SU-DHL-6 (cell line): ENCODE measurements around the gene TRRAP.

Source experiments
- H2AFZ ChIP-seq: fragments of 200-600 bp; sonication (generic); 2 replicates; pipeline ENCODE4 v1.6.1; 2014; ENCODE audit warnings: low read depth, mild to moderate bottlenecking, moderate library complexity, mixed read lengths, antibody characterized with exemption, low read length; ENCODE audit not compliant: severe bottlenecking
- H3F3A ChIP-seq: fragments of 200-600 bp; shearing (Covaris generic); 2 replicates; pipeline ENCODE4 v1.6.0; 2016; ENCODE audit warnings: antibody characterized with exemption, mild to moderate bottlenecking; ENCODE audit not compliant: insufficient read depth
- H3K27ac ChIP-seq: fragments of 200-600 bp; sonication (generic); 2 replicates; pipeline ENCODE4 v1.5.1; 2016; ENCODE audit warnings: low read depth, mild to moderate bottlenecking, low read length, moderate library complexity, mixed read lengths
- H3K27me3 ChIP-seq: fragments of 200-600 bp; sonication (generic), shearing (Covaris generic); 2 replicates; pipeline ENCODE4 v1.6.0; 2014; ENCODE audit warnings: mild to moderate bottlenecking, low read length
- H3K36me3 ChIP-seq: fragments of 200-600 bp; sonication (generic); 2 replicates; pipeline ENCODE4 v1.6.1; 2014; ENCODE audit warnings: mild to moderate bottlenecking, low read length, mixed read lengths
- H3K4me2 ChIP-seq: fragments of 300-600, 200-600 bp; shearing (Covaris generic), sonication (generic); 2 replicates; pipeline ENCODE4 v1.6.0; 2014; ENCODE audit warnings: low read length, low read depth, mild to moderate bottlenecking; ENCODE audit not compliant: poor library complexity, severe bottlenecking
- H3K4me3 ChIP-seq: fragments of 200-600 bp; sonication (generic); 2 replicates; pipeline ENCODE4 v1.5.1; 2014; ENCODE audit warnings: antibody characterized with exemption, low read length, mild to moderate bottlenecking, mixed read lengths; ENCODE audit not compliant: insufficient read depth, poor library complexity, severe bottlenecking
- H3K79me2 ChIP-seq: fragments of 200-600 bp; sonication (generic); 2 replicates; pipeline ENCODE4 v1.6.1; 2014; ENCODE audit warnings: mild to moderate bottlenecking, low read length, moderate library complexity; ENCODE audit not compliant: insufficient read depth
- H3K9ac ChIP-seq: fragments of 200-600 bp; sonication (generic); 2 replicates; pipeline ENCODE4 v1.7.0; 2014; ENCODE audit warnings: mild to moderate bottlenecking, low read length
- H3K9me2 ChIP-seq: fragments of 200-600 bp; sonication (generic); replicated peaks from 2 replicates; pipeline ENCODE4 v1.6.1; 2014; ENCODE audit warnings: low read length; ENCODE audit not compliant: insufficient read depth
- H3K9me3 ChIP-seq: fragments of 200-600 bp; sonication (generic); 2 replicates; pipeline ENCODE4 v1.6.1; 2014; ENCODE audit warnings: low read length, mixed read lengths; ENCODE audit not compliant: insufficient read depth
- H4K20me1 ChIP-seq: fragments of 200-600 bp; sonication (generic); 2 replicates; pipeline ENCODE4 v1.6.1; 2014; ENCODE audit warnings: low read depth, mild to moderate bottlenecking, antibody characterized with exemption, low read length, moderate library complexity, mixed read lengths
- CTCF ChIP-seq: fragments of 200-600 bp; sonication (generic); IDR thresholded peaks from one replicate; pipeline ENCODE4 v1.5.1; 2017; ENCODE audit warnings: antibody characterized with exemption, mild to moderate bottlenecking, low read length, moderate library complexity; ENCODE audit not compliant: insufficient read depth, poor library complexity, severe bottlenecking
- EZH2phosphoT487 ChIP-seq: fragments of 200-600 bp; sonication (generic), shearing (Covaris generic); conservative IDR thresholded peaks from 2 replicates; pipeline ENCODE4 v1.6.1; 2018; ENCODE audit warnings: mild to moderate bottlenecking, antibody characterized with exemption, low read length, moderate library complexity, mixed read lengths

Gene TRRAP

GRCh38 chr7:98985406-98985805 is 107.1 kb downstream of the TRRAP start:
- no peaks in the 10 kb centered on the region for H3K27me3 ChIP-seq
- no peak overlapping the region for H2AFZ ChIP-seq
- H4K20me1 ChIP-seq, result no peaks in the 10 kb centered on the region
- no peak overlapping the region for H3K4me3 ChIP-seq
- no peaks in the 10 kb centered on the region for H3F3A ChIP-seq
- no peak overlapping the region for H3K4me2 ChIP-seq
- peaks cover 39% of the 10 kb centered on the region for H3K36me3 ChIP-seq
- H3K79me2 ChIP-seq, result no peaks in the 10 kb centered on the region
- TF ChIP-seq CTCF (no peak), EZH2phosphoT487 (no peak)
- no peaks in the 10 kb centered on the region for H3K9me2 ChIP-seq
- H3K9me3 ChIP-seq, result no peaks in the 10 kb centered on the region
- no peak overlapping the region for H3K27ac ChIP-seq
- no peak overlapping the region for H3K9ac ChIP-seq

GRCh38 chr7:98985945-98986344 is 107.6 kb downstream of the TRRAP start:
- peaks cover 39% of the 10 kb centered on the region for H3K36me3 ChIP-seq
- no peaks in the 10 kb centered on the region for H3K9me3 ChIP-seq
- no peaks in the 10 kb centered on the region for H3K79me2 ChIP-seq

DNA sequence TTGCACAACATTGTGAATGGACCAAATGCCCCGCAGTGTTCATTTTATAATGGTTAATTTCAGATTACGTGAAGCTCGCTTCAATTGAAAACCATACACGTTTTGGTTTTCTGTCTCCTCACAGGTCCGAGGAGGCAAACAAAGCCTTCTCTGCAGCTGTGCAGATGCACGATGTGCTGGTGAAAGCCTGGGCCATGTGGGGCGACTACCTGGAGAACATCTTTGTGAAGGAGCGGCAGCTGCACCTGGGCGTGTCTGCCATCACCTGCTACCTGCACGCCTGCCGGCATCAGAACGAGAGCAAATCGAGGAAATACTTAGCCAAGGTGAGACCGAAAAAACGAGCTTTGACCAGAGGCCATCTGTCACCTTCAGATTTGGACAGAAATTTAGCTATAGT is 110.3 kb downstream of the TRRAP start:
- TF ChIP-seq EZH2phosphoT487 (no peak), CTCF (no peak)
- Histone ChIP-seq H3K27ac (no peak overlapping the region), H3K9me2 (no peaks in the 10 kb centered on the region), H3K9ac (no peak overlapping the region), H4K20me1 (no peaks in the 10 kb centered on the region), H3K27me3 (no peaks in the 10 kb centered on the region), H3F3A (no peaks in the 10 kb centered on the region), H3K79me2 (no peaks in the 10 kb centered on the region), H3K9me3 (no peaks in the 10 kb centered on the region), H3K4me2 (no peak overlapping the region), H2AFZ (no peak overlapping the region), H3K4me3 (no peak overlapping the region), H3K36me3 (peaks cover 39% of the 10 kb centered on the region)

More at GRCh38 chr7:98985945-98986344, 107.6 kb downstream of the TRRAP start:
- Histone ChIP-seq H3K9me2 (no peaks in the 10 kb centered on the region), H4K20me1 (no peaks in the 10 kb centered on the region), H3K4me3 (no peak overlapping the region), H3K4me2 (no peak overlapping the region), H3K27me3 (no peaks in the 10 kb centered on the region), H3K27ac (no peak overlapping the region), H2AFZ (no peak overlapping the region), H3K9ac (no peak overlapping the region), H3F3A (no peaks in the 10 kb centered on the region)
- TF ChIP-seq CTCF (no peak), EZH2phosphoT487 (no peak)
